Measurements from ENCODE around the gene HIP1.
"Not testable (repeated sequence)": the region's sequence is repeated elsewhere in the genome, so short reads cannot be mapped to it uniquely, and the experiment has no call there.

HIP1 gene

DNA sequence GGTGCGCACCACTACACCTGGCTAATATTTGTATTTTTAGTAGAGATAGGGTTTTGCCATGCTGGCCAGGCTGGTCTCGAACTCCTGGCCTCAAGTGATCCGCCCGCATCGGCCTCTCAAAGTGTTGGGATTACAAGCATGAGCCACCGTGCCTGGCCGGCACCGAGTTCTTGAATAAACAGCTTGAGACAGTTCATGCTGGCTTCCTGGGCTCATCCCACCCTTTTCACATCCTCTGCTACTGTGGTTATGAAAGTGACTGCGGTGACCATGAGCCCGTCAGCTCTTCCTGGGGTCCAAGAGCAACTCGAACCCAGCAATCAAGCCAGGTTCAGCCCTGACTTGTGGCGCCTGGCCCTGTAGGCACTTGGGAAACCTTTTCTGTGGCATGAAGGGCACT is 38.7 kb downstream of the HIP1 start:
- Histone ChIP-seq H3K36me3 (ENCODE audit: control insufficient read depth, low read depth, low read length) (no peaks in the 10 kb centered on the region), H3K4me1 (ENCODE audit: control insufficient read depth, low read depth, low read length) (no peaks in the 10 kb centered on the region), H3K9me3 (ENCODE audit: control insufficient read depth, low read depth, low read length) (no peaks in the 10 kb centered on the region), H3K27ac (ENCODE audit: low read length) (no peak overlapping the region), H3K27me3 (ENCODE audit: control insufficient read depth, insufficient read depth, low read length) (no peaks in the 10 kb centered on the region), H3K9ac (ENCODE audit: low read length) (no peak overlapping the region), H3K4me3 (ENCODE audit: low read length) (no peak overlapping the region)

DNA sequence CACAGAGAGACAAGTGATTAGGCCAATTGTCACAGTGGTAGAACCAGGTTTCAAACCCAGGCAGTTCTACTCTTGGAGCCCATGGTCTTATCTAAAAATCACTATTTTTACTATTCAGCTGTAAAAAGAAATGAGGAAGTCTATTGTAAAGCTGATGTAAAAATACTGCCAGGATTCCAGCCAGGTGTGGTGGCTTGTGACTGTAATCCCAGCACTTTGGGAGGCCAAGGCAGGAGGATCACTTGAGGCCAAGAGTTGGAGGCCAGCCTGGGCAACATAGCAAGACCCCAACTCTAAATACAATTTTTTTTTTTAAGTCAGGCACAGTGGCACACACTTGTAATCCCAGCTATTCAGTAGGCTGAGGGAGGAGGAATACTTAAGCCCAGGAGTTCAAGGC is 40.4 kb downstream of the HIP1 start:
- H3K27me3 ChIP-seq (ENCODE audit: control insufficient read depth, insufficient read depth, low read length): no peaks in the 10 kb centered on the region
- no peak overlapping the region for H3K9ac ChIP-seq (ENCODE audit: low read length)
- no peaks in the 10 kb centered on the region for H3K4me1 ChIP-seq (ENCODE audit: control insufficient read depth, low read depth, low read length)
- H3K27ac ChIP-seq (ENCODE audit: low read length): no peak overlapping the region
- H3K4me3 ChIP-seq (ENCODE audit: low read length): no peak overlapping the region
- no peaks in the 10 kb centered on the region for H3K9me3 ChIP-seq (ENCODE audit: control insufficient read depth, low read depth, low read length)
- no peaks in the 10 kb centered on the region for H3K36me3 ChIP-seq (ENCODE audit: control insufficient read depth, low read depth, low read length)

DNA sequence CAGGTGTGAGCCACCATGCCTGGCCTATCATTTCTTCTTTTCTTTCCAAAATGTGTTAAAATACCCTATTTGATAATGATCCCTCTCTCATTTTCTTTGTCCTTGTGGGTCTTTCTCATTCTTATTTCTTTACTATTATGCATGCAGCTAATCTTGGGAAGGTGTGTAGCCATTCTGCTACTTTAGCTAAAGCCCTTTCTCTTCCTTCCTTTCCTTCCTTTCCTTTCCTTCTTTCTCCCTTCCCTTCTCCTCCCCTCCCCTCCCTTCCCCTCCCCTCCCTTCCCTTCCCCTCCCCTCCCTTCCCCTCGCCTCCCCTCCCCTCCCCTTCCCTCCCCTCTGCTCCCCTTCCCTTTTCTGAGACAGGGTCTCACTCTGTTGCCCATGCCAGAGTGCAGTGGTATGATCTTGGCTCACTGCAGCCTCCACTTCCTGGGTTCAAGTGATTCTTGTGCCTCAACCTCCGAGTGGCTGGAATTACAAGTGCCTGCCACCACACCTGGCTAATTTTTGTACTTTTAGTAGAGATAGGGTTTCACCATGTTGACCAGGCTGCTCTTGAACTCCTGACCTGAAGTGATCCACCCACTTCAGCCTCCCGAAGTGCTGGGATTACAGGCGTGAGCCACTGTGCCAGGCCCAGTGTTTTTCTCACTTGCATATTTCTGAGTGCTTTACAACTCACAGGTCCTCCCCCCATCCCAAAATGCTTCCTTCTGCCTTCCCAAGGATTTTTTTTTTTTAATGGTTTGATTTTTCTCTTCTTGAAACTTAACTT is 42.3 kb downstream of the HIP1 start:
- Histone ChIP-seq H3K9ac (ENCODE audit: low read length) (no peak overlapping the region), H3K27ac (ENCODE audit: low read length) (no peak overlapping the region), H3K36me3 (ENCODE audit: control insufficient read depth, low read depth, low read length) (no peaks in the 10 kb centered on the region), H3K9me3 (ENCODE audit: control insufficient read depth, low read depth, low read length) (no peaks in the 10 kb centered on the region), H3K27me3 (ENCODE audit: control insufficient read depth, insufficient read depth, low read length) (no peaks in the 10 kb centered on the region), H3K4me3 (ENCODE audit: low read length) (no peak overlapping the region), H3K4me1 (ENCODE audit: control insufficient read depth, low read depth, low read length) (no peaks in the 10 kb centered on the region)

DNA sequence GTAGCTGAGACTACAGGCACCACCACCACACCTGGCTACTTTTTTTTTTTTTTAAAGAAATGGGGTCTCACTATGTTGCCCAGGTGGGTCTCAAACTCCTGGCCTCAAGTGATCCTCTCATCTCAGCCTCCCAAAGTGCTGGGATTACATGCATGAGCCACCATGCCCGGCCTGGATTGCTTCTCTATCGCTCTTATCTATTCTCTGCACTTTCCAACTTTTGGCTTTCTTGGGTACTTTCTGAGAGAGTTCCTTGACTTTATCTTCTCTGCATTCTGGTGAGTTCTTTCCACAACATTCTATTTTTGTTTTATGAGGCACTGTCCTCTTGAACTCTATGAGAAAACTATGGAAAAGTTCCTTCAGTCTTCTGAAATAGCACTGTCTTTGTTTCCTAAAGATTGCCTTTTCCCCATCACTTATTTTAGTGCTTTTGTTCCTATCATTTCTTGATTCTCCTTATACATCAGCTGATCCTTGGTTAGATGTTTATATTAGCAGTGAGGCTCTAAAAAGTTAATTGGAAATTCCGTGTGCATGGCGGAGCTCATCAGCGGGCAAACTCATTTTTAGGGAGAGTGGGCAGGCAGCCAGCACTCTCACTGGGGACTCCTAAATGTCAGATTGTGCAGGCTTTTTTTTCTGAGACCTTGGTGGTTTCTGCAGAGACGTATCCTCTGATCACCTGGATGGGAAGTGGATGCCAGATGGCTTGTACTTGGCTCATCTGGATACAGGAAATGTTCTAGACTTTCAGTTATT is 43.9 kb downstream of the HIP1 start:
- Histone ChIP-seq H3K4me1 (ENCODE audit: control insufficient read depth, low read depth, low read length) (no peaks in the 10 kb centered on the region), H3K36me3 (ENCODE audit: control insufficient read depth, low read depth, low read length) (no peaks in the 10 kb centered on the region), H3K4me3 (ENCODE audit: low read length) (no peak overlapping the region), H3K9ac (ENCODE audit: low read length) (no peak overlapping the region), H3K9me3 (ENCODE audit: control insufficient read depth, low read depth, low read length) (no peaks in the 10 kb centered on the region), H3K27me3 (ENCODE audit: control insufficient read depth, insufficient read depth, low read length) (no peaks in the 10 kb centered on the region), H3K27ac (ENCODE audit: low read length) (no peak overlapping the region)

GRCh38 chr7:75693668-75694067 is 45.1 kb downstream of the HIP1 start:
- not testable (repeated sequence) for H3K36me3 ChIP-seq (ENCODE audit: control insufficient read depth, low read depth, low read length); H3K4me1 ChIP-seq (ENCODE audit: control insufficient read depth, low read depth, low read length); H3K27ac ChIP-seq (ENCODE audit: low read length); H3K9me3 ChIP-seq (ENCODE audit: control insufficient read depth, low read depth, low read length); H3K27me3 ChIP-seq (ENCODE audit: control insufficient read depth, insufficient read depth, low read length); H3K9ac ChIP-seq (ENCODE audit: low read length); H3K4me3 ChIP-seq (ENCODE audit: low read length)

GRCh38 chr7:75691793-75692543 is 46.8 kb downstream of the HIP1 start:
- H3K27ac ChIP-seq (ENCODE audit: low read length): no peak overlapping the region
- no peaks in the 10 kb centered on the region for H3K9me3 ChIP-seq (ENCODE audit: control insufficient read depth, low read depth, low read length)
- H3K4me3 ChIP-seq (ENCODE audit: low read length): no peak overlapping the region
- no peaks in the 10 kb centered on the region for H3K36me3 ChIP-seq (ENCODE audit: control insufficient read depth, low read depth, low read length)
- no peak overlapping the region for H3K9ac ChIP-seq (ENCODE audit: low read length)
- H3K27me3 ChIP-seq (ENCODE audit: control insufficient read depth, insufficient read depth, low read length): no peaks in the 10 kb centered on the region
- no peaks in the 10 kb centered on the region for H3K4me1 ChIP-seq (ENCODE audit: control insufficient read depth, low read depth, low read length)

GRCh38 chr7:75690121-75690523 is 48.6 kb downstream of the HIP1 start:
- no peaks in the 10 kb centered on the region for H3K36me3 ChIP-seq (ENCODE audit: control insufficient read depth, low read depth, low read length)
- no peaks in the 10 kb centered on the region for H3K27me3 ChIP-seq (ENCODE audit: control insufficient read depth, insufficient read depth, low read length)
- H3K4me1 ChIP-seq (ENCODE audit: control insufficient read depth, low read depth, low read length): no peaks in the 10 kb centered on the region
- no peak overlapping the region for H3K27ac ChIP-seq (ENCODE audit: low read length)
- H3K4me3 ChIP-seq (ENCODE audit: low read length): no peak overlapping the region
- H3K9me3 ChIP-seq (ENCODE audit: control insufficient read depth, low read depth, low read length): no peaks in the 10 kb centered on the region
- H3K9ac ChIP-seq (ENCODE audit: low read length): no peak overlapping the region

DNA sequence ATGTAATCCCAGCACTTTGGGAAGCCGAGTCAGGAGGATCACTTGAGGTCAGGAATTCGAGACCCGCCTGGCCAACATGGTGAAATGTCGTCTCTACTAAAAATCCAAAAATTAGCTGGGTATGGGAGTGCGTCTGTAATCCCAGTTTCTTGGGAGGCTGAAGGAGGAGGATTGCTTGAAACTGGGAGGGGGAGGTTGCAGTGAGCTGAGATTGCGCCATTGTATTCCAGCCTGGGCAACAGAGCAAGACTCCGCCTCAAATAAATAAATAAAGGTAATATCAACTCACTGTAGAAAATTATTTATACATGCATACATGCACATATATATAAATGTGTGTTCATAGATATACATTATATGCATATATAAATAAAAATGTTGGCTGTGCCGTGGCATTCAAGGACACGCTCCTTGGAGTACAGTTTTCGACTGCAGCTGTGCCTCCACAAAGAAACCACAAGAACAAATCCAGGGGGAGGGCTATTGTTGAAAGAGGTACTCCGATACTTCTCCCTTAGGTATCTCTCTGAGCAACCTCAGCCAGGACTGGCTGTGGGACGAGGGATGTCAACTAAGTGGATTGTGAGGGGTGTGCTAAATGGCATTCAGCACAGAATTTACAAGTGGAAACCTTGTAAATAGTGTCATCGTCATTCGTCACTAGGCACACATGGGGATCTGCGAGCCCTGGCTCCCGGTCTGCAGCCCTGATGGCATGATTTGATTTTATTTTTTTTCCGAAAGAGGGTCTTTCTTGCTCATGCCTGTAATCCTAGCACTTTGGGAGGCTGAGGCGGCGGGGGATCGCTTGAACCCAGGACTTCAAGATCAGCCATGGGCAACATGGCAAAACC is 49.3 kb downstream of the HIP1 start:
- no peak overlapping the region for H3K4me3 ChIP-seq (ENCODE audit: low read length)
- no peak overlapping the region for H3K9ac ChIP-seq (ENCODE audit: low read length)

DNA sequence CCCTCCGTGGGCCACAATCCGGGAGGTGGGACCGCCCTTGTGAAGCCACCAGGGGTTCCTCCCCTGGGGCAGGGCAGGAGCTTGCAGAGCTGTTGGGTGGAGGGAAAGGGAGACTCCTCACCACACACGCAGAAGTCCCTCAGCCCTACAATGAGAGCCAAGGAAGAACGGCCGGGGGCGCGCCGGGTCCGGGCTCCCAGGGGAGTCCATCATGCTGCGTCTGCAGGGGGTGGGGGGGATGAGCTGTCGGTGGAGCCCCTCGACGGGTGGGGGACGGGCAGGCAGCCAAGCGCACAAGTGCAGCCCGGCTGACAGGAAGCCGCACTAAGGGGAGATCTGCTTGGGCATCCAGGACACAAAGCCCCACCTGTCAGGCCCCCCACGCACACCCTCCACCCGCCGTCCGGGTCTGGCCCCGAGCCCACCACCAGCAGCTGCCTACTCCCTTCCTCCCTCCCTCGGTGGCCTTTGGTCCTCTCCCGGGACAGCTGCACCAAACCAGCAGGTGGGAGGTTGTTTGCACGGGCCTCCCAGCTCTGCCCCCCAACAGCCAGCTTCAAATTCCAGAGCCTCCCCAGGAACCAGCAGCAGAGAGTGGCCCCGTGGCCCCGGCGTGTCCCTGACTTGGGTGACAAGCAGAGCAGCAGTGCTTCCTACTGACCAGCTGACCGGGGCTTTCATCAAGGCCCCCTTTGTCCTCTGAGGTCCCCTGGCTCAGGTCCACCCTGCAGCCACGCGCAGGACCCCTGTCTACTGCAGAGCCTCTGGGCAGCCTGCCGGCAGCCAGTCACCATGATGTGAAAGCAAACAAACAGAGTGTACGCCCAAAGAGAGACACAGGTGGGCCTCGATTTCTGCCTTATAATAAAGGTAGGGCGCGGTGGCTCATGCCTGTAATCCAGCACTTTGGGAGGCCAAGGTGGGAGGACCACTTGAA is 50.3 kb downstream of the HIP1 start:
- H3K36me3 ChIP-seq (ENCODE audit: control insufficient read depth, low read depth, low read length): no peaks in the 10 kb centered on the region

More for the DNA sequence above, 49.3 kb downstream of the HIP1 start:
- H3K27ac ChIP-seq (ENCODE audit: low read length): no peak overlapping the region
- no peaks in the 10 kb centered on the region for H3K36me3 ChIP-seq (ENCODE audit: control insufficient read depth, low read depth, low read length)
- H3K27me3 ChIP-seq (ENCODE audit: control insufficient read depth, insufficient read depth, low read length): no peaks in the 10 kb centered on the region
- no peaks in the 10 kb centered on the region for H3K9me3 ChIP-seq (ENCODE audit: control insufficient read depth, low read depth, low read length)
- H3K4me1 ChIP-seq (ENCODE audit: control insufficient read depth, low read depth, low read length): no peaks in the 10 kb centered on the region

DNA sequence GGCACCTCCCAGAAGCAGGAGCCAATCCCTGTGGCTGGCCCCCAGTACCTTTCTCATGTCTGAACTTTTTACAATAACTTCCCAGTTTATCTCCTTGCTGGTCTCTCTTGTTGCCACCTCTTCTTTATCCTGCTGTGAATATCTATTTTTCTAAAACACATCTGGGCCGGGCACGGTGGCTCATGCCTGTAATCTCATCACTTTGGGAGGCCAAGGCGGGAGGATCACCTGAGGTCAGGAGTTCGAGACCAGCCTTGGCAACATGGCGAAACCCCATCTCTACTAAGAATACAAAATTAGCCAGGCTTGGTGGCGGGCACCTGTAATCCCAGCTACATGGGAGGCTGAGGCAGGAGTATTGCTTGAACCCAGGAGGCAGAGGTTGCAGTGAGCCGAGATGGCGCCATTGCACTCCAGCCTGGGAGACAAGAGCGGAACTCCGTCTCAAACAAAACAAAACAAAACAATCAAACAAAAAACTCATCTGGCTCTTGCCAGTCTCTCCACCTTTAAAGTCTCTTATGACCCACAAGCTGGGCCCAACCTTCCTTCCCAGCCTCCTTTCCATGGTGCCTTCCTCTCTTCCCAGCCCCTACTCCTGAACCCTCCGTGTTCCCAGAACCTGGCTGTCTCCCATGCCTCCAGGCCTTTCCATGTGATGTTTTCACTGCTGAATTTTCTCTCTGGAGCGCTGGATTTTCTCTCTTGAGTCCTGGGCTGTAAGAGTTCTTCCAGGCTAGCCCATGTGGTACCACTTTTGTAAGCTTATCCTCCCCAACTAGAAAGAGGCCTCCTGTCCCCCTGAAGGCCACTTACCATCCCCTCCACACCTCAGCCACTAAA is 51.3 kb downstream of the HIP1 start:
- Histone ChIP-seq H3K9me3 (ENCODE audit: control insufficient read depth, low read depth, low read length) (no peaks in the 10 kb centered on the region), H3K4me3 (ENCODE audit: low read length) (no peak overlapping the region), H3K9ac (ENCODE audit: low read length) (no peak overlapping the region), H3K4me1 (ENCODE audit: control insufficient read depth, low read depth, low read length) (no peaks in the 10 kb centered on the region), H3K36me3 (ENCODE audit: control insufficient read depth, low read depth, low read length) (no peaks in the 10 kb centered on the region), H3K27me3 (ENCODE audit: control insufficient read depth, insufficient read depth, low read length) (no peaks in the 10 kb centered on the region), H3K27ac (ENCODE audit: low read length) (no peak overlapping the region)

More for the DNA sequence above, 50.3 kb downstream of the HIP1 start:
- H3K9me3 ChIP-seq (ENCODE audit: control insufficient read depth, low read depth, low read length): no peaks in the 10 kb centered on the region
- H3K27me3 ChIP-seq (ENCODE audit: control insufficient read depth, insufficient read depth, low read length): no peaks in the 10 kb centered on the region
- H3K4me1 ChIP-seq (ENCODE audit: control insufficient read depth, low read depth, low read length): no peaks in the 10 kb centered on the region
- no peak overlapping the region for H3K4me3 ChIP-seq (ENCODE audit: low read length)
- H3K27ac ChIP-seq (ENCODE audit: low read length): no peak overlapping the region
- H3K9ac ChIP-seq (ENCODE audit: low read length): no peak overlapping the region

Measured in iPS-18a (cell line).